Cerebellar nuclear complex (tissue), 1 donor: ENCODE data around the gene TAOK2.
"Not testable (repeated sequence)": the region's sequence is repeated elsewhere in the genome, so short reads cannot be mapped to it uniquely, and the experiment has no call there.

ENCODE experiments used
- DNase-seq, 2 experiments: peaks; one replicate each; lab custom pipeline; 2025; lab: John Stamatoyannopoulos, UW

Gene TAOK2

DNA sequence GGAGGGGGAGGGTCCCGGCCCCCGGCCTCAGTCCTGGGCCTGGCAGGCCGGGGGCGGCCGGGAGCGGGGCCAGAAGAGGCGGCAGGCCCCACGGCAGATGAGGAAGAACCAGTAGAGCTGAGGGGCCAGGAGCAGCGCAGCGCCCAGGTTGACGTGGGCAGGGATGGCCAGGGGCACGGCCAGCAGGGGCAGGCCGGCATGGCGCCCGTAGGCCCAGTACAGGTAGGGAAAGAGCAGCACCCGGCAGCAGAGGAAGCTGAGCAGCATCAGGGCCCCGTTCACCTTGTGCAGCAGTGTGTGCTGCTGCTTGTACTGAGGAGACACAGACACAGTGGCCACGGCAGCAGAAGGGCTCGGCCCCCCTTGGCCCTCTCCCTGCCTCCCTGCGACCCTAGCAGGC is 51.5 kb downstream of the TAOK2 start:
- no peak for DNase-seq

DNA sequence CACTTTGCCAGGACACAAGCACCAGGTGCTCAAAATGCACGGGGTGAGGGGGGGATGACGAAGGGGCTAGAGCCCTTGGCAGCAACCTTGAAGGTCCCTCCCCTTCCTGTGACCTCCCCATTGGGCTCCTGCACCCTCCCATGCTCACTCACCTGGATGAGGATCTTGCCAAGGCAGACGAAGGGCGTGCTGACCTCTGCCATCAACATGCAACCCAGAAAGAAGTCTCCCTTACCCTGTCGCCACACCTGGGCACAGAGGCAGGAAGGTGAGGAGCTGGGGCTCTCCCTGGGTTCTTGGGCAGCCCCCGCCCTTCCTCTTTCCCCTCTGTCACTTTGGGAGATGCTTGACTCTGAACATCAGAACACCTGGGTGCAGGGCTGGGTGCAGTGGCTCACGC is 51.9 kb downstream of the TAOK2 start:
- DNase-seq, result no peak

DNA sequence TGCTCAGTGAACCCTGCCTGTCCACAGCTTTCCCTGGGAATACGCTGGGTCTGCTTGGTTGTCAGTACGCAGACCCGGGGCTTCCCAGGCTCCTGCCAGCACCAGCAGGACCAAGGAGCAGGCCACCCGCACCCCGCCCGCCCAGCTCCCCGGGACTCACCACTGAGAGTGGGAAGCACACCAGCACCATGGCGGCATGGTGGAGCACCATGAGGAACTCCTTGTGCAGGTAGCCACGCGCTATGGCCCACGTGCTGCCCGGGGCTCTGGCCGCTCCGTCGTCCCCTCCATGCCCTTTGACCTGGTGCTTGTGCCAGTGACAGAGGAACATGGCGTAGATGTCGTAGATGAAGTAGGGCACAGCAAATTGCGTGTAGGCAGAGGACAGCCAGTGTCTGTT is 52.8 kb downstream of the TAOK2 start:
- no peak for DNase-seq

DNA sequence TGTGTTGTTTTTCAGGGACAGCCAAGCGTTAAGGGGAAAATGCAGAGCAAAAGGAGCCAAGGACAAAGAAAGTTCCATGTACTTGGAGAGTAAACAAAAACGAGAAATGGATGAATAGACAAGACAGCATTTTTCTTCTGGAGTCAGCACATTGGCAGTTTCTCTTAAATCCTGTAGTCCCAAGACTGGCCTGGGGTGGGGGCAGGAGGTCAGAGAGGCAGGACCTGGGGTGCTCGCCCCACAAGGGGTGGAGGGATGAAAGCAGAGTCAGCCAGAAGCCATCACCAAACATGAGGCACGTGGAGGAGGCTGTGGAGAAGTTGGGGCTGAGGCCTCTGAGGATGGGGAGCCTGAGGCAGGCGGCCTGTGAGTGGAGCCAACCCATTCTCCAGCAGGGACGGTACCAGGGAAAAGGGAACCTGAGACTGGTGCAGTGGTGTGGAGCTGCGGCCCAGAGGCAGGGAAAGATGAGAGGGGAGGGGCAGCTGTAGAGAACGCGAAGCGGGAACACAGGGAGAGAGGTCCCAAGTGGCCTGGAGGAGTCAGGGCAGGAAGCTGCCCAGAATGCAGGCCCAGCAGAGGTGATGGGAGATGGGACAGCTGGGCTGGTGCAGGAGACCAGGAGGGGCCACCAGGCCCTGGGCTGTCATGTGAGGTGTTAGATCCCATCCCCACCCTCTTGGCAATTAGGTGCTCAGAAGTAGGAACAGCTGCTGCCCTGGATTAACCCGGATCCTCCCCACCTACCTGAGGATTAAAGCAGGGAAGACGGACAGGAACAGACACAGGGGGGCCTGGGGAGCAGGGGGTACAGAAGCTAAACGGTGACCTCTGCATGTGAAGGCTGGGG is 54.1 kb downstream of the TAOK2 start:
- no peak for DNase-seq

DNA sequence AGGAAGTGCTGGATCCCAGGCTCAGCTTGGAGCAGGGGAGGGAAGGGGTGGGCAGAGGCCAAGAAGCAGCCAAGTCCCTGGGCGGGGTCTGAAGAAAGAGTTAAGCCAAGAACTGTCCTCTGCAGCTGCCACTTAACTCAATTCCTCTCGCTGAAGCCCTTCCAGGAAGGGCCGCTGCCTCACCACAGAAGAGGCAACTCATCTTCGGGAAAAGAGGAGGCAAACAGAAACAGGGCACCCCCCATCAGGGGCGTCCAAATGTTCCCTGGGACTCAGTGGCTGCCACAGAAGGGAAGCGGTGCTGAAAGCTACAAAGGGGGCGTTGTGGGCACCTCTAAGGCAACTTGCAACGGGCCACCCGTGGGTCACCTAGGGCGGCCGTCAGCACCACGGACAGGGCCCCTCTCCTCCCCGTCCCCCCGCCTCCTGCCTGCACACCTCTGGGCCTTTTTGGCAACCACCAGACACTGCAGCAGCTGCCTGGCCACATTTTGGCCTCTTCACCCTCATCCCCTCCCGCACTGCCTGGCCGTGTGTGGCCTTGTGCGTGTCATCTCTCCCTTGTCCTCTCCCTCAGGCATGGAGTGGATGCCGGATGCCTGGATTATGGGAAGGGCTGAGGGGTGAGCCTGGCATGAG is 54.9 kb downstream of the TAOK2 start:
- no peak for DNase-seq

DNA sequence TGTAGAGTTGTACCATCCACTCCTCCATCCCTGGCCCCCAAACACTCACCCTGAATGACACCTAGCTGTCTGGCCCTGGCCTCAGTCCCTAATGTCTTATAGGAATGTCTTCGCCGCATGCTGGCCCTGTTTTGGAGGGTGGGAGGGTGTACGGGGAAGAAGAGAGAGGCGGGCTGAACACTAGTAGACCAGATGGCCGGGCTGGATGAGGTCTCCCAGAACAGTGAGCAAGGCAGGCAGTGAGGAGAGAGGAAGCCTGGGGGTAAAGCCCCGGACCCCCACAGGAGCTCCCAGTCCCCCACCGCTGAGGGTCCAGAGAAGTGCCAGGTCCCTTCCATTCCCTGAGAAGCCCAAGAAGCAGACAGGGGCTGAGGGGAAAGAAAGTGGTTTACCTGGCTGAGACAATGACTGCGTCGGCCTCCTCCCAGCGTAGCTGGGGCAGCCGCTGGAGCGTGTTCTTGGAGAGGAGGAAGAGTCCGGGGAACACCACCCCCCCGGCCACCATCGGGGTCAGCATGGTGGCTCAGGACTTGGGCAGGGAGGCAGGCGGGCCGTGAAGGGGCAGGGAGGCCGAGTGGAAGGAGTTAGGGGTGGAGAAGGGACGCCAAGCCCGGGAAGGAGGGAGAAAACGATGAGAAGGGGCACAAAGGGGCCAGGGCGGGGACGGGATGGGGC is 56.5 kb downstream of the TAOK2 start:
- DNase-seq, result peak in 1 of 2 experiments; percentile 17

DNA sequence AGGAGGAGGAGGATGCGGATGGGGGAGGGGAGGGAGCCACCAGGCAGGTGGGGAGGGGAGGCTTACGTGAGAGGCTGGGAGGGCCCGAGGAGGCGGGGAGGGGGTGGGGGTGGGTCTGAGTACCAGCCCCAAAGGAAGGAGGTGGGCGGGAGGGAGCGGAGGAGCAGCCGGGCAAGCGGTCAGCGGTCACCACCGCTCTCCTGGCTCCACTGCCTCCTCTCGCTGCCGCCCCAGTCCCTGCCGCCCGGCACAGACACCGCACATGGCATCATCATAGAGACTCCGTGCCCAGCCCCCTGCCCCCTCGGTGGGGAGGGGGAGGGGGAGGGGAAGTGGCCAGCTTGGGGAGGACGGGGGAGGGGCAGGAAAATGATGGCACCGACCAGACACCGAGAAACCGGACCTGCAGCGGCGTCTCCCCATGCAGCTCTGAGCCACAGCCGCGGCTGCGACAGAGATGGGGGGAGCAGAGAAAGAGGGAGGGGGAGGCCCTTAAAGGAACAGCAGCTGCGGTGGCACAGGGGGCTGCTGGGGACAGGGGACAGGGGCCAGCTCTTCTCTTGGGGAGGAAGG is 57.3 kb downstream of the TAOK2 start, which contains the start of gene TLCD3B:
TSS of gene TLCD3B (minus strand) at position 431 of the 573 bp plus-strand sequence. CDS start 744 bp downstream, outside the sequence.
- peak in 1 of 2 experiments; percentile 53 for DNase-seq

DNA sequence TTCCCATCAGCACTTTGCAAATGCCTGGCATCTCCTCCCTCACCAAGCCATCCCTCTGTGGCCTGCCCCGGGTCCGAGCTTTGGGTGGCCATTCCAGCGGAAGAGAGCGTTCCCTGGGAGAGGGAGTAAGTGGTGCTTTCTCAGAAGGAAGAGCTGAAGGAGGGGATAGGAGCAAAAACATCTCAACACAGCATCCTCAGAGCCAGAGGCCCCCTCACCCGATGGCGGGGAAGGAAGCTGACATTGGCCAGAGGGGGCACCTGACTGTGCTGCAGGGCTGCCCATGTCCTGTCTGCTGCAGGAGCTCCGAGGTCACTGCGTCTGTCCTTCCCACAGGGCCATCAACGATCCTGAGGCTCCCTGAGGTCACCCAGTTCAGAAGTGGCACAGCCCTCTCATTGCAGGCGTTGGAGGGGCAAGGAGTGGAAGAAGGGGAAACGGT is 57.8 kb downstream of the TAOK2 start:
- DNase-seq, result no peak

DNA sequence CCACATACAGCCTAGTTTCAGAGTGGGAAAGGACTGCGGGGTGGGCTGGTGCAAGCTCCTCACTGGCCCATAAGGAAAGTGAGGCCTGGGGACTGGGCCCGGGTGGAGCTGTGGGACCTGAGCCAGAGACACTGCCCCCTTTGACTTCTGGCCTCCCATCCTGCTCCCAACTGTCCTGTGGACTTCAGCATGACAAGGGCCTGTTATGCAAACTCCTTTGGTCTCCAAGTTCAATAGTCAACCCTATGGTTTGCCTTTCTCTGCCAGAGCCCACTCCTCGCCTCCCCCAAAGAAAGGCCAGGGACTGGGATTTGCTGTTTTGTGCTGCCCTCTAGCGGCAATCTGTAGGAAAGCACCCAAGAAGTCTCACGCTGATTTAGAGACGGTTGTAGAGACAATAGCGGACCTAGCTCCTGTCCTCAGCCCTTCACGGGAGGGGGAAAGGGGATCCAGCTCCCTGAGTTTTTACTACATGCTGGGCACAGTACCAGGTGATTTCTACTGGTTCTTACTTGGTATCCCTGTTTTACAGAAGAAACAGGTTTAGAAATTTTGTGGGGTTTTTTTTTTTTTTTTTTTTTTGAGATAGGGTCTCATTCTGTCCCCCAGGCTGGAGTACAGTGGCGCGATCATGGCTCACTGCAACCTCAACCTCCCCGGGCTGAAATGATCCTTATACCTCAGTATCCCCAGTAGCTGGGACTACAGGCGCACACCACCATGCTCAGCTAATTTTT is 58.6 kb downstream of the TAOK2 start:
- peak in 1 of 2 experiments; percentile 36 for DNase-seq

DNA sequence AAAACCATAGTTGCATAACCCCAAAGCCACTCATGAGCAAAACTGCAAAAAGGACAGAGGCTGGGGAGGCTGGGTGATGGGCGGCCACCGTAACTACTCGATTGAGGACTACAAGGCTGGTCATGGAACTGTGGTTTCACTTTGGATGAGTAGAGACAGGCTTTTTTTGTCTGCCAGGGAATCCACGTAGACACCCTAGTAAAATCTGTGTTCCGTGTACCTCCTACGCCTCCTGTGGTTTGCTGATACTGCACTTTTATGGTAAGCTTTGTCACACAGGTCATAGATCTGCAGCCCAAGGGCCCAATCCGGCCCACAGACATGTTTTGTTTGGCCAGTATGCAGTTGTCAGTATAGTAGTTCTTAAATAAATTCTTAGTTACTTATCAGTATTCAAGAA is 59.6 kb downstream of the TAOK2 start:
- no peak for DNase-seq

DNA sequence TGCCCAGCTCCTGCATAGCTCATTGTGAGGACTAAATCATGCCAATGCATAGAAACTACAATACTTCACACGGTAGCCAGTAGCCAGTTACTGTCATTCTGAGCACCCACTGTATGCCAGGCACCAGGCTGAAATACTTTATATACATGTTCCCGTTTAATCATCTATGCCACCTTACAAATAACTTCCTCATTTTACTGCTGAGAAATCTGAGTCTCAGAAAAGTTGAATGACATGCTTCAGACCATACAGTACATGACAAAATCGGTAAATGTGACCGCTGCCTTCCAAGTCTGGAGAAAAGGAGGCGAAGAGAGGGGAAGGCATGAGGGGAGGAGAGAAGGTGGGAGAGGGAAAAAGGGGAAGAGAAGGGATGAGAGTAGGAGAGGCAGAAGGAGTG is 66.6 kb downstream of the TAOK2 start:
- DNase-seq, result no peak

DNA sequence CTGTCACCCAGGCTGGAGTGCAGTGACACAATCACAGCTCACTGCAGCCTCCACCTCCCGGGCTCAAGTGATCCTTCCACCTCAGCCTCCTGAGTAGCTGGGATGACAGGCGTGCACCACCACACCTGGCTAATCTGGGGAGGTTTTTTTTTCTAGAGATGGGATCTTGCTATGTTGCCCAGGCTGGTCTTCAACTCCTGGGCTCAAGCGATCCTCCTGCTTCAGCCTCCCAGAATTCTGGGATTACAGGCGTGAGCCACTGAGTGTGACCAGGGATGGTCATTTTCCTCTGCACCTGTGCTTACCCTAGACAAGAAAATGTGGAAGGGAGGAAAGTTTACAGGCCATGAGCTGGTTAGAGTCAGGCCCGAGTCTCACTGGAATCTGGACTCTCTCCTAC is 67.0 kb downstream of the TAOK2 start:
- not testable (repeated sequence) for DNase-seq

DNA sequence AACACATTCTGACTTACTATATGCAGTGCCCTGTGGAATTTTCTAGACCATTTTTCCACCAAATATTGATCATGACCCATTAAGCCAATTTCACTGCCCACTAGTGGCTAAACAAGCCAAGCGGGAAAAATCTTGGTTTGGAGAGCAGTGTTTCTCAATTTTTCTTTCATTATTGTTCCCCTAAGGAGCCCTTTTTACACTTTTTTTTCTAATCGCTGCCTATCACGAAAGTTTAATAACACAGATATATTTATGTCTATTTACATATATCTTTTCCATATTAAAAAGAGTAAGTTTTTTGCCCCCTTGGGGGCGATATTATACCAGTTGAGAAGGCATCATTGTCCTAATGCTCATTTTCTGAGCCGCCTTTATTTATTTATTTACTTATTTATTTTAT is 68.2 kb downstream of the TAOK2 start:
- DNase-seq, result no peak
